Ishikawa (cell line): ENCODE measurements around the gene TKT.

Experiments used
- CEBPB ChIP-seq: IDR thresholded peaks from 2 replicates; pipeline ENCODE4 v1.6.1; 2012
- CREB1 ChIP-seq: IDR thresholded peaks from 2 replicates; pipeline ENCODE4 v1.6.1; 2012; ENCODE audit warnings: low read depth
- EP300 ChIP-seq: IDR thresholded peaks from 2 replicates; pipeline ENCODE4 v1.6.1; 2012; ENCODE audit warnings: borderline replicate concordance
- FOXM1 ChIP-seq: IDR thresholded peaks from 2 replicates; pipeline ENCODE4 v1.6.1; 2012; ENCODE audit warnings: low read depth, borderline replicate concordance
- NFIC ChIP-seq: IDR thresholded peaks from 2 replicates; pipeline ENCODE4 v1.6.1; 2012
- RAD21 ChIP-seq: IDR thresholded peaks from 2 replicates; pipeline ENCODE4 v1.6.1; 2012; ENCODE audit warnings: low read depth
- TAF1 ChIP-seq: IDR thresholded peaks from 2 replicates; pipeline ENCODE4 v1.6.1; 2012; ENCODE audit warnings: low read depth, mild to moderate bottlenecking
- TCF12 ChIP-seq: IDR thresholded peaks from 2 replicates; pipeline ENCODE4 v1.6.1; 2012; ENCODE audit warnings: low read depth
- TEAD4 ChIP-seq: IDR thresholded peaks from 2 replicates; pipeline ENCODE4 v1.6.1; 2012
- YY1 ChIP-seq: IDR thresholded peaks from 2 replicates; pipeline ENCODE4 v1.6.1; 2012; ENCODE audit warnings: low read depth
- ZBTB7A ChIP-seq: IDR thresholded peaks from 2 replicates; pipeline ENCODE4 v1.6.1; 2012; ENCODE audit warnings: low read depth
- TF ChIP-seq, protein P1 (sequence below): IDR thresholded peaks from 2 replicates; pipeline ENCODE4 v1.6.1; 2012; ENCODE audit warnings: low read depth, mild to moderate bottlenecking
- TF ChIP-seq, protein P2 (sequence below): IDR thresholded peaks from 2 replicates; pipeline ENCODE4 v1.6.1; 2012

DNA sequence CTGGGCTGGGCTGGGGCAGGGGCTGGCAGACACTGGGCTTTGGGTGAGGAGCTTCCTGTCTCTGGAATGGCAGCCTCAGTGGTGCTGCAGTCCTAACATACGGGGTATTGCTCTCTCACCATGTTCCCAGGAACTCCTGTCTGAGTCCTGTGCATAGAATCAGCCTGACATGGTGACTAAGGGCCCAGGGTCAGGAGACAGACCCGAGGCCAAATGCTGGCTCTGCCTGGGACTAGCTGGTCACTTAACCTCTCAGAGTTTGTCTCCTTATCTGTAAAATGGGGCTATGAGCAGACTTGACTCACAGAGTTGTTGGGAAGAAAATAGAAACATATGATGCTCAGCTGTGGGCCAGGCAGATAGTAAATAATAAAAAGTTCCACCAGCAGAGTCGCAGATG, 66.5 kb downstream of the TKT start:
- TF ChIP-seq ZBTB7A: no peak
- TF ChIP-seq, protein P1, sequence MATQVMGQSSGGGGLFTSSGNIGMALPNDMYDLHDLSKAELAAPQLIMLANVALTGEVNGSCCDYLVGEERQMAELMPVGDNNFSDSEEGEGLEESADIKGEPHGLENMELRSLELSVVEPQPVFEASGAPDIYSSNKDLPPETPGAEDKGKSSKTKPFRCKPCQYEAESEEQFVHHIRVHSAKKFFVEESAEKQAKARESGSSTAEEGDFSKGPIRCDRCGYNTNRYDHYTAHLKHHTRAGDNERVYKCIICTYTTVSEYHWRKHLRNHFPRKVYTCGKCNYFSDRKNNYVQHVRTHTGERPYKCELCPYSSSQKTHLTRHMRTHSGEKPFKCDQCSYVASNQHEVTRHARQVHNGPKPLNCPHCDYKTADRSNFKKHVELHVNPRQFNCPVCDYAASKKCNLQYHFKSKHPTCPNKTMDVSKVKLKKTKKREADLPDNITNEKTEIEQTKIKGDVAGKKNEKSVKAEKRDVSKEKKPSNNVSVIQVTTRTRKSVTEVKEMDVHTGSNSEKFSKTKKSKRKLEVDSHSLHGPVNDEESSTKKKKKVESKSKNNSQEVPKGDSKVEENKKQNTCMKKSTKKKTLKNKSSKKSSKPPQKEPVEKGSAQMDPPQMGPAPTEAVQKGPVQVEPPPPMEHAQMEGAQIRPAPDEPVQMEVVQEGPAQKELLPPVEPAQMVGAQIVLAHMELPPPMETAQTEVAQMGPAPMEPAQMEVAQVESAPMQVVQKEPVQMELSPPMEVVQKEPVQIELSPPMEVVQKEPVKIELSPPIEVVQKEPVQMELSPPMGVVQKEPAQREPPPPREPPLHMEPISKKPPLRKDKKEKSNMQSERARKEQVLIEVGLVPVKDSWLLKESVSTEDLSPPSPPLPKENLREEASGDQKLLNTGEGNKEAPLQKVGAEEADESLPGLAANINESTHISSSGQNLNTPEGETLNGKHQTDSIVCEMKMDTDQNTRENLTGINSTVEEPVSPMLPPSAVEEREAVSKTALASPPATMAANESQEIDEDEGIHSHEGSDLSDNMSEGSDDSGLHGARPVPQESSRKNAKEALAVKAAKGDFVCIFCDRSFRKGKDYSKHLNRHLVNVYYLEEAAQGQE: no peak
- no peak for TF ChIP-seq RAD21
- TF ChIP-seq YY1: no peak
- no peak for TF ChIP-seq FOXM1
- no peak for TF ChIP-seq EP300
- TF ChIP-seq TEAD4: no peak
- TF ChIP-seq, protein P2, sequence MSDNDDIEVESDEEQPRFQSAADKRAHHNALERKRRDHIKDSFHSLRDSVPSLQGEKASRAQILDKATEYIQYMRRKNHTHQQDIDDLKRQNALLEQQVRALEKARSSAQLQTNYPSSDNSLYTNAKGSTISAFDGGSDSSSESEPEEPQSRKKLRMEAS: no peak
- TF ChIP-seq CREB1: no peak
- no peak for TF ChIP-seq TCF12
- TF ChIP-seq NFIC: no peak
- TF ChIP-seq TAF1: no peak
- TF ChIP-seq CEBPB: no peak
